IMR-90 (cell line): ENCODE results near the gene ZNF200. TPM values are rescaled to one million over a fixed set of nuclear protein-coding genes. Genes with fewer than 3 reads are reported as not detected.

Source experiments
- ATAC-seq: fragments of 200-7000 bp; cut with Tn5 transposase; 2 replicates; pipeline ENCODE4 v1.9.1; 2020; ENCODE audit warnings: low read depth, mild to moderate bottlenecking, moderate library complexity
- BruUV-seq: library from RNA; stranded (reverse); fragments of 400-500 nt; replicated peaks from 2 replicates; lab custom pipeline; 2021; lab: Mats Ljungman, UMichigan
- CTCF ChIA-PET: fragments of 300-600 bp; formaldehyde crosslinking; extraction: SDS; loops from one replicate; lab custom pipeline; 2021; ENCODE audit warnings: antibody characterized with exemption; lab: Yijun Ruan, JAX
- POLR2A ChIA-PET: fragments of 300-600 bp; sonication (Branson Sonifier 250); formaldehyde crosslinking; loops from one replicate; lab custom pipeline; 2022; ENCODE audit warnings: antibody characterized with exemption; ENCODE audit not compliant: unreplicated experiment; lab: Charles Lee
- DNase-seq: peaks from one replicate; pipeline ENCODE4 v3.0.0; 2013
- H2AFZ ChIP-seq: replicated peaks from 2 replicates; pipeline ENCODE3; 2013; ENCODE audit warnings: low read length, mild to moderate bottlenecking; ENCODE audit not compliant: poor library complexity
- H2AK5ac ChIP-seq: 2 replicates; pipeline ENCODE4 v1.6.1; 2013; ENCODE audit warnings: low read depth, low read length, inconsistent platforms
- H2AK9ac ChIP-seq: replicated peaks from 2 replicates; pipeline ENCODE3; 2013; ENCODE audit warnings: mild to moderate bottlenecking, low read depth, low read length, moderate library complexity; ENCODE audit not compliant: poor library complexity
- H2BK120ac ChIP-seq: 2 replicates; pipeline ENCODE4 v1.6.1; 2013; ENCODE audit warnings: low read depth, low read length, inconsistent platforms
- H2BK15ac ChIP-seq: 3 replicates; pipeline ENCODE4 v1.6.1; 2013; ENCODE audit warnings: low read depth, low read length, inconsistent platforms
- H2BK20ac ChIP-seq: 2 replicates; pipeline ENCODE4 v1.6.1; 2013; ENCODE audit warnings: low read depth, mild to moderate bottlenecking, inconsistent platforms, low read length, moderate library complexity
- H2BK5ac ChIP-seq: 2 replicates; pipeline ENCODE4 v1.6.1; 2013; ENCODE audit warnings: mild to moderate bottlenecking, low read depth, low read length, inconsistent platforms; ENCODE audit not compliant: poor library complexity, severe bottlenecking
- H3K14ac ChIP-seq: replicated peaks from 2 replicates; pipeline ENCODE4 v1.6.1; 2013; ENCODE audit warnings: low read depth, low read length, inconsistent platforms
- H3K18ac ChIP-seq: 2 replicates; pipeline ENCODE4 v1.6.1; 2013; ENCODE audit warnings: low read depth, low read length, control low read depth
- H3K23ac ChIP-seq: 2 replicates; pipeline ENCODE4 v1.6.1; 2013; ENCODE audit warnings: low read depth, low read length, inconsistent platforms
- H3K27ac ChIP-seq: 2 replicates; pipeline ENCODE4 v1.5.1; 2013; ENCODE audit warnings: mild to moderate bottlenecking, control low read depth, low read length; ENCODE audit not compliant: insufficient read depth
- H3K27me3 ChIP-seq: 2 replicates; pipeline ENCODE4 v1.6.1; 2013; ENCODE audit warnings: low read length; ENCODE audit not compliant: control insufficient read depth, insufficient read depth
- H3K36me3 ChIP-seq: 2 replicates; pipeline ENCODE4 v1.6.1; 2013; ENCODE audit warnings: low read length, mixed read lengths; ENCODE audit not compliant: control insufficient read depth, insufficient read depth
- H3K4ac ChIP-seq: 2 replicates; pipeline ENCODE4 v1.6.1; 2013; ENCODE audit warnings: low read depth, low read length, inconsistent platforms
- H3K4me1 ChIP-seq: 2 replicates; pipeline ENCODE4 v1.6.1; 2013; ENCODE audit warnings: low read length, mixed read lengths; ENCODE audit not compliant: control insufficient read depth, insufficient read depth
- H3K4me2 ChIP-seq: 2 replicates; pipeline ENCODE4 v1.6.1; 2013; ENCODE audit warnings: low read depth, mild to moderate bottlenecking, control low read depth, low read length, moderate library complexity
- H3K4me3 ChIP-seq: 2 replicates; pipeline ENCODE4 v1.5.1; 2013; ENCODE audit warnings: low read depth, mild to moderate bottlenecking, control low read depth, low read length, moderate library complexity; ENCODE audit not compliant: insufficient read depth
- H3K56ac ChIP-seq: 2 replicates; pipeline ENCODE4 v1.6.1; 2013; ENCODE audit warnings: low read length, inconsistent platforms; ENCODE audit not compliant: insufficient read depth; ENCODE audit errors: extremely low read depth
- H3K79me1 ChIP-seq, 2 experiments: 2 replicates each; pipeline ENCODE4 v1.6.1; 2013; ENCODE audit warnings: low read length in 2 of 2, inconsistent platforms in 1 of 2, low read depth in 1 of 2
- H3K9ac ChIP-seq: 2 replicates; pipeline ENCODE4 v1.6.1; 2013; ENCODE audit warnings: low read depth, low read length, control low read depth
- H3K9me1 ChIP-seq: 2 replicates; pipeline ENCODE4 v1.6.1; 2013; ENCODE audit warnings: low read length, inconsistent platforms; ENCODE audit not compliant: insufficient read depth
- H3K9me3 ChIP-seq: 2 replicates; pipeline ENCODE4 v1.6.1; 2013; ENCODE audit warnings: low read length; ENCODE audit not compliant: control insufficient read depth, insufficient read depth
- H4K20me1 ChIP-seq: 2 replicates; pipeline ENCODE4 v1.6.1; 2013; ENCODE audit warnings: low read length, inconsistent platforms; ENCODE audit not compliant: insufficient read depth
- H4K5ac ChIP-seq: 2 replicates; pipeline ENCODE4 v1.6.1; 2013; ENCODE audit warnings: mild to moderate bottlenecking, low read depth, low read length, control low read depth
- H4K8ac ChIP-seq, 2 experiments: 2 replicates each; pipeline ENCODE4 v1.6.1; 2013; ENCODE audit warnings: low read depth in 2 of 2, low read length in 2 of 2, control low read depth in 1 of 2, inconsistent platforms in 1 of 2
- H4K91ac ChIP-seq: 2 replicates; pipeline ENCODE4 v1.6.1; 2013; ENCODE audit warnings: low read depth, low read length, inconsistent platforms; ENCODE audit not compliant: insufficient read depth
- BHLHE40 ChIP-seq: fragments of 150-350 bp; IDR thresholded peaks from 2 replicates; pipeline ENCODE4 v1.6.1; 2016; ENCODE audit warnings: mild to moderate bottlenecking, low read depth, low read length
- CEBPB ChIP-seq: IDR thresholded peaks from 2 replicates; pipeline ENCODE4 v1.6.1; 2012; ENCODE audit warnings: low read depth, low read length, improper control_type of control experiment
- CHD1 ChIP-seq: IDR thresholded peaks from 2 replicates; pipeline ENCODE4 v1.6.1; 2012; ENCODE audit warnings: low read depth, low read length, improper control_type of control experiment
- CTCF ChIP-seq: conservative IDR thresholded peaks from 2 replicates; pipeline ENCODE4 v1.5.1; 2012; ENCODE audit warnings: mild to moderate bottlenecking, low read depth, low read length, improper control_type of control experiment
- ELK1 ChIP-seq: fragments of 150-350 bp; IDR thresholded peaks from 2 replicates; pipeline ENCODE4 v1.6.1; 2016; ENCODE audit warnings: low read depth, mild to moderate bottlenecking, low read length, moderate library complexity, borderline replicate concordance
- FOS ChIP-seq: fragments of 150-350 bp; IDR thresholded peaks from 2 replicates; pipeline ENCODE4 v1.6.1; 2016; ENCODE audit warnings: low read depth, low read length
- MAFK ChIP-seq: IDR thresholded peaks from 2 replicates; pipeline ENCODE4 v1.6.1; 2012; ENCODE audit warnings: low read depth, low read length, improper control_type of control experiment
- MAZ ChIP-seq: IDR thresholded peaks from 2 replicates; pipeline ENCODE4 v1.6.1; 2012; ENCODE audit warnings: low read depth, mild to moderate bottlenecking, low read length, improper control_type of control experiment, moderate library complexity, borderline replicate concordance
- NFE2L2 ChIP-seq: fragments of 150-350 bp; IDR thresholded peaks from 2 replicates; pipeline ENCODE4 v1.6.1; 2016; ENCODE audit warnings: low read depth, mild to moderate bottlenecking, low read length
- POLR2A ChIP-seq: IDR thresholded peaks from 2 replicates; pipeline ENCODE4 v1.6.1; 2012; ENCODE audit warnings: mild to moderate bottlenecking, low read depth, low read length
- RAD21 ChIP-seq: IDR thresholded peaks from 2 replicates; pipeline ENCODE4 v1.6.1; 2012; ENCODE audit warnings: low read length, improper control_type of control experiment
- RCOR1 ChIP-seq: IDR thresholded peaks from 2 replicates; pipeline ENCODE4 v1.6.1; 2012; ENCODE audit warnings: mild to moderate bottlenecking, low read length, improper control_type of control experiment; ENCODE audit not compliant: insufficient replicate concordance
- RFX5 ChIP-seq: IDR thresholded peaks from 2 replicates; pipeline ENCODE4 v1.8.0; 2012; ENCODE audit warnings: low read depth, mild to moderate bottlenecking, low read length, moderate library complexity
- WGBS, 2 experiments: methylation state at CpG; one replicate each; pipeline versions ENCODE4 v1.1.5 to v1.1.7; 2013; ENCODE audit warnings: missing lambda C conversion rate in 2 of 2; ENCODE audit not compliant: insufficient read length in 1 of 2; ENCODE audit errors: extremely low coverage in 2 of 2; 5-methylcytosine and 5-hydroxymethylcytosine counted together
- dilution Hi-C: fragments of 300-500 bp; cut with HindIII; formaldehyde crosslinking; loops from one replicate; pipeline ENCODE4 v1.14.3; 2018; ENCODE audit warnings: low sequenced_read_pairs; ENCODE audit not compliant: unreplicated experiment
- in situ Hi-C: fragments of 300-500 bp; cut with MboI; formaldehyde crosslinking; loops from 3 replicates; pipeline ENCODE4 v1.14.3; 2019; ENCODE audit warnings: low sequenced_read_pairs, inconsistent platforms, mixed read lengths
- intact Hi-C: fragments of 100-400 bp; cut with micrococcal nuclease; formaldehyde crosslinking; loops from 2 replicates; pipeline ENCODE4 v1.10.0; 2022
- polyA plus RNA-seq, 3 experiments: library from polyadenylated mRNA; depleted of rRNA; stranded (reverse); fragments of >200 nt; gene quantifications; 2 replicates each; pipeline ENCODE4 v1.2.3, GENCODE V29; 2012; ENCODE audit warnings: low replicate concordance in 1 of 3
- total RNA-seq: library from RNA; depleted of rRNA; stranded (reverse); fragments of >200 nt; gene quantifications from 2 replicates; pipeline ENCODE4 v1.2.3, GENCODE V29; 2012

ZNF200 gene
- total and polyA plus RNA-seq, 2 of the 4 experiments (the other 2 are of a cell fraction) = 3.7 to 7.5 TPM

- TF ChIP-seq BHLHE40 (peak; percentile 78), RFX5 (no peak), NFE2L2 (no peak), CEBPB (no peak)
Measured at GRCh38 chr16:3264137-3265036, 29.4 kb upstream of the ZNF200 start (continued).

- Histone ChIP-seq H3K27me3 (peaks cover 4% of the 10 kb centered on the region; the same call in 1 of the 2 replicates), H4K8ac (no peak overlapping the region; a peak in 1 of 4 replicates), H2BK5ac (no peak overlapping the region), H4K20me1 (no peaks in the 10 kb centered on the region), H3K36me3 (no peaks in the 10 kb centered on the region), H2BK120ac (no peak overlapping the region), H2BK20ac (no peak overlapping the region), H2BK15ac (no peak overlapping the region), H2AK9ac (peak overlapping the region; percentile 17), H4K91ac (no peak overlapping the region), H3K14ac (no peak overlapping the region), H3K9ac (no peak overlapping the region), H3K23ac (no peak overlapping the region), H3K4me2 (no peak overlapping the region), H3K9me1 (no peaks in the 10 kb centered on the region; the same call in 1 of the 2 replicates), H3K79me1 (peaks cover 0 to 5% of the 10 kb centered on the region in 2 experiments; a peak in 2 of 4 replicates), H4K5ac (no peak overlapping the region), H2AK5ac (no peak overlapping the region), H3K4me1 (0 out of 2 replicates have a peak, but pooled peaks cover 2% of the 10 kb centered on the region), H3K4ac (no peak overlapping the region), H3K56ac (no peak overlapping the region), H3K18ac (no peak overlapping the region), H2AFZ (no peak overlapping the region), H3K4me3 (no peak overlapping the region), H3K9me3 (no peaks in the 10 kb centered on the region), H3K27ac (no peak overlapping the region)
- 80% methylated on average over 1 of the region's 4 CpGs; no CpG with 5 or more reads in 1 of the 2 experiments for WGBS, 2 experiments
- POLR2A ChIA-PET = no interaction called here
- no TSS peak for BruUV-seq
- DNase-seq = no peak
- CTCF ChIA-PET = no interaction called here
- intact Hi-C loops = loop anchor here (5.0 kb wide), 1 partner anchor 75 kb away; the partner anchor contains the start of gene OR1F1
- in situ Hi-C loops = no loop called here
- dilution Hi-C loops = no loop called here
- ATAC-seq = no peak
- no peak for TF ChIP-seq RCOR1
- TF ChIP-seq MAZ = no peak
- no peak for TF ChIP-seq RAD21
- TF ChIP-seq RFX5 = no peak
- no peak for TF ChIP-seq BHLHE40
- TF ChIP-seq ELK1 = no peak
- TF ChIP-seq CEBPB = no peak
- no peak for TF ChIP-seq POLR2A
- TF ChIP-seq MAFK = no peak
- no peak for TF ChIP-seq NFE2L2
- TF ChIP-seq FOS = no peak
- TF ChIP-seq CHD1 = no peak
- no peak for TF ChIP-seq CTCF
Measured at GRCh38 chr16:3262517-3262916, 27.6 kb upstream of the ZNF200 start.
